HG03108 (cell line): ENCODE measurements around the gene HIP1.
A peak's percentile ranks its signal among the peaks of the same experiment; 100 is the strongest.
"Not testable (repeated sequence)": the region's sequence is repeated elsewhere in the genome, so short reads cannot be mapped to it uniquely, and the experiment has no call there.

Experiments
- ATAC-seq: cut with Tn5 transposase; IDR thresholded peaks from one replicate; pipeline ENCODE4 v1.9.1; 2021; ENCODE audit warnings: moderate library complexity; ENCODE audit not compliant: unreplicated experiment

Gene HIP1

GRCh38 chr7:75687246-75688088 is 51.3 kb downstream of the HIP1 start:
- ATAC-seq: no peak

GRCh38 chr7:75686551-75686950 is 52.2 kb downstream of the HIP1 start:
- no peak for ATAC-seq

DNA sequence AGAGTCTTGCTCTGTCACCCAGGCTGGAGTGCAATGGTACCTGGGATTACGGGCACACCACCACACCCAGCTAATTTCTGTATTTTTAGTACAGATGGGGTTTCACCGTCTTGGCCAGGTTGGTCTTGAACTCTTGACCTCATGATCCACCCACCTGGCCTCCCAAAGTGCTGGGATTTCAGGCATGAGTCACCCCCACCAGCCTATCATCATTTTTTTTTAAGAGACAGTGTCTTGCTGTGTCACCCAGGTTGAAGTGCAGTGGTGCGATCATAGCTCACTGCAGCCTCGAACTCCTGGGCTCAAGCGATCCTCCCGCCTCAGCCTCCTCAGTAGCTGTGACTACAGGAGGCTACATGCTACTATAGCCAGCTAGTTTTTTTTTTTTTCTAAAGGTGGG is 56.7 kb downstream of the HIP1 start:
- not testable (repeated sequence) for ATAC-seq

DNA sequence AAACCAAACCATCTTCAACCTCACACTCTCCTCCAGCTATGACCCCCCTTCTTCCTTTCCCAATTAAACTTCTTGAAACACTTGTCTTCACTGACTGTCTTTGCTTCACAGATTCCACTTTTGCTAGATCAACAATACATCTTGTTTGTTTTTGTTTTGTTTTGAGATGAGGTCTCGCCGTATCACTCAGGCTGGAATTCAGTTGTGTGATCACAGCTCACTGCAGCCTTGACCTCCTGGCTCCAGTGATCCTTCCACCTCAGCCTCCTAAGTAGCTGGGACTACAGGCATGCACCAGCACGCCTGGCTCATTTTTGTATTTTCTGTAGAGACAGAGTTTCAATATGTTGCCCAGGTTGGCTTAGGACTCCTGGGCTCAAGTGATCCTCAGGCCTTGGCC is 59.7 kb downstream of the HIP1 start:
- ATAC-seq: no peak

GRCh38 chr7:75669579-75669978 is 69.2 kb downstream of the HIP1 start:
- no peak for ATAC-seq

DNA sequence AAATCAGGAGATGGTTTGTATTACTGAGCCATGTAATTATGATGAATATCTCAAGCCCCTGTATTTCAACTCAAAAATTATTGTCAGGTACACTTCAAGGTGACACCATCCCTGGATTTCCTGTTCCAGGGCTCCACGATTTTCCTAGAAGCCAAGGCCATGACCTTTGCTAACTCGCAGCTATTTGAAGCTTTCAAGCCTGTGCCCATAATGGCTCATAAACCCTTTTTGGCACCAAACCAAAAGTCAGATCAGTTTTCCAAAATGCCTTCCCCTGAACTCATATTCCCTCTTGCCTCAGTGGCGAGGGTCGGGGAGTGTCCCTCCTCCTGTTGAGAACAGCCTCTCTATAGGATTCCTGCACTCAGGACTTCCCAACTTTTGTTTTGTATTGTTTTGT is 70.8 kb downstream of the HIP1 start:
- ATAC-seq: no peak

DNA sequence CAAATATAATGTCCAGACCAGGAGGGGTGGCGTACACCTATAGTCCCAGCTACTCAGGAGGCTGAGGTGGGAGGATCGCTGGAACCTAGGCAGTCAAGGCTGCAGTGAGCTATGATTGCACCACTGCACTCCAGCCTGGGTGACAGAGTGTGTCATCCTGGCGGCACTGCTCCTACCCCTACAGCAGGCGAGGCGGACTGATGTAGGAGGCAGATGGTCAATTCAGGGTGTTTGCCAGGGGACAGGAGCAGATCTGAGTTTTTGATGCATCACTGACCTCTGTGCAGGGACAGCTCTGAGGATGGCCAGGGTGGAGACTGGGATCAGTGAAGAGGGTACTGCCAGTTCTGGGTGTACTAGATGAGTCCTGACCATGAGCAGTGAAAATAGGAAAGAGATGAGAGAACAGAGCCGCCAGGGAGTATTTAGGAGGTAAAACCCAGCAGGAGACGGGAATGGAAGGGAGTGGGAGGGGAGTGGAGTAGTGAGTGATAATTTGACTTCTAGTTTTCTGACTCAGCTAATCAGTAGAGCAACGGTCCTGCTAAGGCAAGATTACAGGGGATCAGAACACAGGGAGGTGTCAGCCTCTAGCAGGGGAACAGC is 75.3 kb downstream of the HIP1 start:
- no peak for ATAC-seq

DNA sequence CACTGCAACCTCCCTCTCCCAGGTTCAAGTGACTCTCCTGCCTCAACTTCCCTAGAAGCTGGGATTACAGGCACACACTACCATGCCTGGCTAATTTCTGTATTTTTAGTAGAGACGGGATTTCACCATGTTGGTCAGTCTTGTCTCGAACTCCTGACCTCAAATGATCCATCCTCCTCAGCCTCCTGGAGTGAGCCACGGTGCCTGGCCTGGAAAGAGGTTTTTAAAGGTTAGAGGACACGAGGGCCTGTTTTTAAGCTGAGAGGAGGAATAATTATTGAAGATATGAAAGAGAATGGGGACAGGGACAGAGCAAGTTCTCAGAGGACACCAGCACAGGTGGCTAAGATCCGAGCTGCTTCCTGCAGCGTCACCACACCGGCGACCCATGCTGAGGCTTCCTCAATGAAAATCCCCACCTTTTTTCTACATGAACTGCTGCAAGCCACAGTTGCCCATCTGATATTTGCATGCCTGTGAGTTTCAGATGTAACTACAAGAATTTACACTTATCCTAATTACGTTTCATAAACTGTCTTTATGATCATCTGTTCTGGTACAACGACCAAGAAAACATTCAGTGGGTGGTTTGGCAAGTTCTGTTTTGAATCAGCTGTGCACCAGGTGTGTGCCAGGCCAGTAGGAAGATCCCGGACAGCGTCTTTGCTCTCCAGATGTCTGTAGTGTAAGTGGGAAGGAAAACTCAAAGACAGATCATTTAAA is 76.0 kb downstream of the HIP1 start:
- peak; percentile 90 for ATAC-seq

DNA sequence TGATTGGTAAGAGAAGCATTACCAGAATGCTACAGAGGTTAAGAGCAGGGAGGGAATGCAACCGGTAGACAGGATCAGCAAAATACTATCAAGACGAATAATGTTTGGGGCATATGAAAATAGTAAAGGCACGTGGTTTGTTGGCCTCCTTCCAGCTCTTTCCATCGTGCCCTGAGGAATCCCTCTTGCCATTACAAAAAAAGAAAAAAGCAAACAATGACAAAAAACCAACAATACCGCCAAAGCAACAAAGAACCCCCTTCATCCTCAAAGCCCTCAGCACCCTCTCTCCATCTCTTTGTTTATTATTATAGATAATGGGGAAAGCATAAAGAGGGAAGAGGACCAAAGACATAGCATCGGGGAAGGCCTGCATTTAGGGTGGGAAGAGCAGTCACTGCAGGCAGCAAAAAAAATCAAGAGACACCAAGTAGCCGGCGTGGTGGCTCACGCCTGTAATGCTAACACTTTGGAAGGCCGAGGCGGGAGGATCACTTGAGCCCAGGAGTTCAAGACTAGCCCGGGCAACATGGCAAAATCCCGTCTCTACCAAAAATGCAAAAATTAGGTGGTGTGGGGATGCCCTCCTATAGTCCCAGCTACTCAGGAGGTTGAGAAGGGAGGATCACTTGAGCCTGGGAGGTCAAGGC is 78.0 kb downstream of the HIP1 start:
- ATAC-seq: no peak

DNA sequence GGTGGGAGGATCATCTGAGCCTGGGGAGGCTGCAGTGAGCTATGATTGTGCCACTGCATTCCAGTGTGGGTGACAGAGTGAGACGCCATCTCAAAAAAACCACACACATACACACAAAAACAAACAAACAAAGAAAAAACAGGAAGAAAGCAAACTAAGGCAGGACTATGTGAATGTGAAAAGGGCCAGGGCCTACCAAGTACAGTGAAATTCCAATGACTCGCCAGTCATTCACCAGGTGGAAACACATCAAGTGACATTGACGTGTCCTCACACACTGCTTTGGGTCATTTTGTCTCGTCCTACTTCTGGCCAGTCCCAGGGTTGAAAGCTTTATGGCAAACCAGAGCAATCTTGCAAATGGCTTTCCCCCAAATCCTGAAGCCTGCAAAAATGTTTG is 79.9 kb downstream of the HIP1 start:
- ATAC-seq: no peak

GRCh38 chr7:75658369-75658768 is 80.4 kb downstream of the HIP1 start:
- no peak for ATAC-seq

GRCh38 chr7:75657866-75658265 is 80.9 kb downstream of the HIP1 start:
- no peak for ATAC-seq

- no peak for ATAC-seq
These were observed 82.0 kb downstream of the HIP1 start for GRCh38 chr7:75656740-75657139.

DNA sequence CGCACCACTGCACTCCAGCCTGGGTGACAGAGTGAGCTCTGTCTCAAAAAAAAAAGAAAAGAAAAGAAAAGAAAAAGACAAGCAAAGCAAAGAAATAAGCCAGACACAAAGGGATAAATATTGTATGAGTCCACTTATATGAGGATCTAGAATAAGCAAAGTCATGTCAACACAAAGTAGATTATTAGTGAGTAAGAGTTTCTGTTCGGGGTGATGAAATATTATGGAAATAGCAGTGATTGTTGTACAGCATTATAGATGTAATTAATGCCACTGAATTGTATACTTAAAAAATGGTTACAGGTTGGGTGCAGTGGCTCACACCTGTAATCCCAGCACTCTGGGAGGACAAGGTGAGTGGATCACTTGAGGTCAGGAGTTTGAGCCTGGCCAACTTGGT is 83.2 kb downstream of the HIP1 start:
- ATAC-seq: no peak

DNA sequence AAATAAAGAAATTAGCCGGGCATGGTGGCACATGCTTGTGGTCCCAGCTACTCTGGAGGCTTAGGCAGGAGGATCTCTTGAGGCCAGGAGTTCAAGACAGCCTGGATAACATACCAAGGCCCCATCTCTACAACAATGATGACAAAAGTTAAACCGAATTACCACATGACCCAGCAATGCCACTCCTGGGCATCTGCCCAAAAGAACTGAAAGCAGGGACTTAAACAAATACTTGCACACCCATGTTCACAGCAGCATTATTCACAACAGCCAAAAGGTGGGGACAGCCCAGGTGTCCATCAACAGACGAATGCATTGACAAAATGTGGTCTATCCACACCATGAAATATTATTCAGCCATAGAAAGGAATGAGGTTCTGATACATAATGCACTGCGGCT is 83.9 kb downstream of the HIP1 start:
- ATAC-seq: no peak

- no peak for ATAC-seq
These were observed 85.1 kb downstream of the HIP1 start for GRCh38 chr7:75653651-75654050.

GRCh38 chr7:75652788-75653187 is 86.0 kb downstream of the HIP1 start:
- ATAC-seq: no peak

- ATAC-seq: no peak
These were observed 88.1 kb downstream of the HIP1 start for GRCh38 chr7:75650681-75651080.

GRCh38 chr7:75650062-75650461 is 88.7 kb downstream of the HIP1 start:
- ATAC-seq: no peak

DNA sequence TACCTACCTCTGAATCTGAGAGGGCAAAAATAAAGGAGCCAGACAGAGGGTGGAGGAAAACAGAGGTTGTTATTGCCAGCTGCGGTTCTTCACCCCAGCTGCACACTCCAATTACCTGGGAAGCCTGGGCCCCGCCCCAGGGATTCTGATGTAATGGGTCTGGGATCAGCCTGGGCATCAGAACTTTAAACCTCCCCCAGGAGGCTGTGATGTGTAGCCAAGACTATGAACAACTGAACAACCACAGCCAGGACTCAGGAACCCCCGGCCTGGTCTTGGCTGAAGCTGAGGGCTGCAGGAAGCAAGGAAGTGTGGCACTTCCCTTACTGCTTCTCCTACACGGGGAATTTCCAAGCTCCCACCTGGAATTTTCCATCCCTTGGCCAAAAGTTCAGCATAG is 89.3 kb downstream of the HIP1 start:
- no peak for ATAC-seq

GRCh38 chr7:75647709-75648438 is 90.9 kb downstream of the HIP1 start:
- ATAC-seq: no peak
